ENCODE data around the gene TOLLIP. TPM values are rescaled to one million over a fixed set of nuclear protein-coding genes. Genes with fewer than 3 reads are reported as not detected.

Gene TOLLIP
- total and polyA plus RNA-seq, 2 of the 4 experiments (the other 2 are of a cell fraction): 19.7 to 42.9 TPM

GRCh38 chr11:1301220-1302000 is 8.0 kb downstream of the TOLLIP start:
- no peak overlapping the region for H2BK20ac ChIP-seq (ENCODE audit: low read depth, low read length)
- no peak overlapping the region for H2BK15ac ChIP-seq (ENCODE audit: low read depth, low read length)
- H3K56ac ChIP-seq (ENCODE audit: extremely low read depth, insufficient read depth, low read length): no peak overlapping the region
- peaks cover 5% of the 10 kb centered on the region for H3K9me1 ChIP-seq (ENCODE audit: insufficient read depth, low read length)
- no peak for TF ChIP-seq BHLHE40 (IDR thresholded peaks at IDR 0.05; ENCODE audit: low read depth, low read length)
- TF ChIP-seq RAD21 (IDR thresholded peaks at IDR 0.05; ENCODE audit: low read length): no peak
- TF ChIP-seq FOS (IDR thresholded peaks at IDR 0.05; ENCODE audit: low read depth, low read length): no peak
- no peak for TF ChIP-seq CTCF (conservative IDR thresholded peaks at IDR 0.05; ENCODE audit: low read depth, low read length)
- TF ChIP-seq CHD1 (IDR thresholded peaks at IDR 0.05; ENCODE audit: low read depth, low read length): no peak
- TF ChIP-seq MAFK (IDR thresholded peaks at IDR 0.05; ENCODE audit: low read depth, low read length): no peak
- no peak for TF ChIP-seq POLR2A (IDR thresholded peaks at IDR 0.05; ENCODE audit: low read depth, low read length)
- TF ChIP-seq SMC3 (IDR thresholded peaks at IDR 0.05; ENCODE audit: low read depth, low read length): no peak
- no peak for TF ChIP-seq CEBPB (IDR thresholded peaks at IDR 0.05; ENCODE audit: low read depth, low read length)
- no peak for TF ChIP-seq RFX5 (IDR thresholded peaks at IDR 0.05; ENCODE audit: low read depth, low read length)
- no peak for TF ChIP-seq USF2 (IDR thresholded peaks at IDR 0.05; ENCODE audit: low read depth, low read length)
- no peak for TF ChIP-seq ELK1 (IDR thresholded peaks at IDR 0.05; ENCODE audit: borderline replicate concordance, low read depth, low read length)
- no peak for TF ChIP-seq MAZ (IDR thresholded peaks at IDR 0.05; ENCODE audit: borderline replicate concordance, low read depth, low read length)
- no peak overlapping the region for H3K18ac ChIP-seq (ENCODE audit: low read depth, low read length)
- 86% methylated on average over 10 of the region's 22 CpGs; no CpG with 5 or more reads in 1 of the 2 experiments for WGBS, 2 experiments (ENCODE audit: extremely low coverage in 2 of 2, insufficient read length in 1 of 2)
- no peak overlapping the region for H2AK9ac ChIP-seq (replicated peaks; ENCODE audit: low read depth, low read length, poor library complexity)
- DNase-seq (no peak), ATAC-seq (ENCODE audit: low read depth) (no peak)
- no peak overlapping the region for H2AFZ ChIP-seq (replicated peaks; ENCODE audit: low read length, poor library complexity)
- BruUV-seq (replicated peaks): no TSS peak
- H2AK5ac ChIP-seq (ENCODE audit: low read depth, low read length): no peak overlapping the region
- POLR2A ChIA-PET (ENCODE audit: unreplicated experiment): no interaction called here
- no peak overlapping the region for H3K14ac ChIP-seq (replicated peaks; ENCODE audit: low read depth, low read length)
- dilution Hi-C loops (cut with HindIII; ENCODE audit: low sequenced_read_pairs, unreplicated experiment): no loop called here
- H3K23ac ChIP-seq (ENCODE audit: low read depth, low read length): no peak overlapping the region
- H3K4me3 ChIP-seq (ENCODE audit: insufficient read depth, low read depth, low read length): no peak overlapping the region
- H3K4ac ChIP-seq (ENCODE audit: low read depth, low read length): no peak overlapping the region
- H3K27ac ChIP-seq (ENCODE audit: insufficient read depth, low read length): no peak overlapping the region
- peaks cover 8% of the 10 kb centered on the region for H3K4me1 ChIP-seq (ENCODE audit: control insufficient read depth, insufficient read depth, low read length)
- peaks cover 10% of the 10 kb centered on the region; the same call in 1 of the 2 replicates for H3K36me3 ChIP-seq (ENCODE audit: control insufficient read depth, insufficient read depth, low read length)
- H3K79me1 ChIP-seq (ENCODE audit: low read depth in 1 of 2, low read length in 2 of 2): peaks cover 13 to 89% of the 10 kb centered on the region in 2 experiments
- no peak overlapping the region for H4K5ac ChIP-seq (ENCODE audit: low read depth, low read length)
- CTCF ChIA-PET: no interaction called here
- H3K4me2 ChIP-seq (ENCODE audit: low read depth, low read length): no peak overlapping the region
- H4K8ac ChIP-seq (ENCODE audit: low read depth in 2 of 2, low read length in 2 of 2): no peak overlapping the region
- H2BK5ac ChIP-seq (ENCODE audit: low read depth, low read length, poor library complexity, severe bottlenecking): no peak overlapping the region
- in situ Hi-C loops (cut with MboI; ENCODE audit: low sequenced_read_pairs): no loop called here
- H4K91ac ChIP-seq (ENCODE audit: insufficient read depth, low read depth, low read length): no peak overlapping the region
- no peak overlapping the region for H3K9ac ChIP-seq (ENCODE audit: low read depth, low read length)
- no peak overlapping the region for H2BK120ac ChIP-seq (ENCODE audit: low read depth, low read length)
- H4K20me1 ChIP-seq (ENCODE audit: insufficient read depth, low read length): peaks cover 87% of the 10 kb centered on the region
- no peaks in the 10 kb centered on the region for H3K27me3 ChIP-seq (ENCODE audit: control insufficient read depth, insufficient read depth, low read length)
- no peaks in the 10 kb centered on the region for H3K9me3 ChIP-seq (ENCODE audit: control insufficient read depth, insufficient read depth, low read length)
- intact Hi-C loops (cut with micrococcal nuclease): no loop called here

Measured in IMR-90 (cell line).